GM18502 (cell line): ENCODE measurements around the gene TENM4.

Experiments used
- ATAC-seq: cut with Tn5 transposase; IDR thresholded peaks from one replicate; pipeline ENCODE4 v1.9.1; 2021; ENCODE audit warnings: mild to moderate bottlenecking; ENCODE audit not compliant: unreplicated experiment, poor library complexity

TENM4 gene

DNA sequence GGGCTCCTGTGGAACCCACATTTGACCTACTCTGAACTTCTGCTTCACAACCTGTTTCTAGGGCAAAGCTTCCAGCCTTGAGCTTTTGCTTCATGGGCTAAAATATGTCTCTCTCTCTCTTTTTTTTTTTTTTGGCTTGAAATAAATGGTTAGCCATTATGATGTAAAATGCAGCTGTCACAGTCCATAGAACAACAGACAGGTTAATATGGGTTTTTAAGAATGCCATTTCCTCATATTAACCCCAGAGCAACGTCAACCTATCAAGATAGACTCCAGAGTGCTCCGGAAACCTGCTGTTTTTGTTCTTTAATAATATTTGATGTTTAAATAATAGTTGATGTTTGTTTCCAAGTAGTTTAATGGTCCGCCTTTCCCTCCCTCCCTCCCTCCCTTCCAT, 285.6 kb downstream of the TENM4 start:
- ATAC-seq = no peak

DNA sequence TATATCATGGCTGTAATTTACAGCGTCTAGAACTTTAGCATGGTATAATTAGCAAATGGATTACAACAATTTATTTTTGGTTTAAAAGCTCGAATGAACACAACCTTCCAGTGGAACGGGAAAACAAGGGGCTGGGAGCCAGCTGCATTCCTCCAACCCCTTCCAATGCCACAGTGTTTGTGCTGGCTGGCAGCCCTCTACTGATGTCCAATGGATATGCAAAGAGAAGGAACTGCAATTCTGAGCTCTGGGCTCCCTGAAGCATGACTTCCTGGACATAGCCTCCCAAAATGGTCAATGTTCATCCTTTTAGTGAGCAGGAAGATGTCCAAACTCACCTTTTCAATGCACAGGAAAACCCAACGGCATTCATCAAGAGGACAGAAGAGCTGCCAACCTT, 288.3 kb downstream of the TENM4 start:
- no peak for ATAC-seq

DNA sequence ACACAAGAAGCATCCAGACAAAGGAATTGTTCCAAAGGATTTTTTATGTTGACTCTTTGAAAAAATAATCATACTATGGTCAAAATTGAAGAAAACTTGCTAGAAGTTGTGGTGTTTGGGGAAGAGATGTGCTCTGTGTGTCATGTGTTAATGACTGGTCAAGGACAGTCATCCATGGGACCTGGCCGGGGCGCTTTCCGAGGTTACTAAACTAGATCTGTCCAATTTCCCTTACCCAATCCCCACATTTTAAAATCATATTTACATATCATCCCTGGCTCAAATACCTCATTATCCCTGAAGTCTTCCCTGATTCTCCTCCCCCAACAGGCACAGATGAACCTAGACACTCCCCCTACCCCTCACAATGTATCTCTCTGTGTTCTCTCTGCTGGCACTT, 289.4 kb downstream of the TENM4 start:
- no peak for ATAC-seq

DNA sequence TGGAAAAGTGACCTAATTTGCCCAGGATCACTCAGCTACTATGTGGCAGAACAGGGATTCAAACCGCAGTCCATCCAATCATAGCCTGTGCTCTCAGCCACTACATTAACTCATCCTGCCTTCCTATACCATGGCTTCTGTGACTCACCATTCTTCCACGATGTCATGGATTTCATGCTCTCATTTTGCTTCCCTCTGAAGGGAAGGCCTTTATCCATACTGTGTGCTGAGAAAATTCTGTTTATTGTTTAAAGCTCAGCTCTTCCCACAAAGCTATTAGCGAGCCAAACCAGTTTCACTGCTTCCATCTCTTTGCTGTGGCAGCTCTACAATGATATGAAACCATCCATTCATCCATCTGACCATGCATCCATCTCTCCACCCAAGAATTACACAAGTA, 289.9 kb downstream of the TENM4 start:
- no peak for ATAC-seq

DNA sequence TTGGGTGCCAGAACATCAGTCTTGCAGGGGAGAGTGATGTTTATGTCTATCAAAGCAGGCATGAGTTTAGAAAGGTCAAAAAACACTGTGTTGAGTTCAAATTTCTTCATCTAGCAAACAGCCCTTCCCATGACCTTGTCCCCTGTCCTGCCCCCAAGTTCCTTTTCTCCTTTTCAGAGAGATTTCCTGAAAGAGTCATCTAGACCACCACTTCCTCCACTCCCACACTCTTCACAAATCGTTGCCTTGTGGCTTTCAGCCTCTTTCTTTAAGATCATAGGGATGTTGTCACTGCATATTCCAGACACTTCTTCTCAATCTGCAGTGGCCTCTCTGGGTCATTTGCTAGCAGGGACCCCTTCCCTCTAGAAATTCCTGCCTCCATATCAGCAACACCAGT, 290.5 kb downstream of the TENM4 start:
- ATAC-seq = no peak

DNA sequence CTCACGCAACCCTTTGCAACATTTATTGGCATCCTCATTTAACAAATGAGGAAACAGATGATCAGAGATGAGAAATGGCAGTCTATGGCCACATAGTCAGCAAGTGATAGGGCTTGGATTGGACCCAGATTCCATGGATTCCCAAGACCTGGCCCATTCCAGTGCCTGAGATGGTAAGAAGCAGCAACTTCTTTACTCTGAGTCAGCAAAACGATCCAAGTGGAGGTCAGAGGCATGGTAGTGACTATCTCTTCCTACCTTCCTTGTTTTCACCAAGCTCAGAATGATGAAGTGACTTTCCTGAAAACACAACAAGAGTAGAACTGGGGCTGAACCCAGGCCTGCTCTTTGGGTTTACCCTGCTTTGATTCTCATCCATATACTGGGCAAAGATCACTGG, 293.1 kb downstream of the TENM4 start:
- ATAC-seq = no peak

DNA sequence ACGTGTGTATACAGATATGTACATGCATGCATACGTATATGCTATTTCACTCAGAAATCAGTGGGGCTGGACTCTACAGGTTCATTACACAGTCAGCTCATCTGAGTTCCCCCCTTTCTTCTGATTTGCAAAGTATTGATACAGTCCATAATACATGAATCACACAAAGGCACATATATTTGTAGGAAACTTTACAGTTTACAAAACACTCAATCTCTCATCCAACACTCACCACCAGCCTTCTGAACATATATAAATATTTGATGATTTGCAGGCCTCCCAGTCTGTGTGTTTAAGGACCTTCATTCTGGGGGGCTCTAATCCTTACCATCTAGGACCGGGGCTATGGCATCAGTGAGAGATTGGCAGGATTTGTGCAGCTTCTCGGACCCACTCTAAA, 293.8 kb downstream of the TENM4 start:
- no peak for ATAC-seq

DNA sequence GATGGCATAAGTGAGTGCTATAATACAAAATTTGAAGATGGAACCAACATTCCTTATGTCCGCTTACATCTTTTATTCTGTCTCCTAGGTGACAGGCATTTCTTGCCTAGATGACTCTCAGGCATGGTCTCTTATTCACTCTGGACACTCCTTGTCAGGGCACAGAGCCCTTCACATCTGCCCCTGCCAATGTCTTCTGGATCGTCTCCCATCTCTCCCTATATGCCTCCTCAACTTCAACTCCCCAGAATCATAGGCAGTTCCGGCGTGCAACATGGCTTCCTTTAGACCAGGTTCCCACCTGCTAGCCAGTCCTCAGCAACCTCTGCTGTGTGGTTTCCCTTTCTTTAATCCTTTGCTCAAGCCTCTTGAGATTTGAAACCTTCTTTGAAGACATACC, 300.9 kb downstream of the TENM4 start:
- no peak for ATAC-seq

DNA sequence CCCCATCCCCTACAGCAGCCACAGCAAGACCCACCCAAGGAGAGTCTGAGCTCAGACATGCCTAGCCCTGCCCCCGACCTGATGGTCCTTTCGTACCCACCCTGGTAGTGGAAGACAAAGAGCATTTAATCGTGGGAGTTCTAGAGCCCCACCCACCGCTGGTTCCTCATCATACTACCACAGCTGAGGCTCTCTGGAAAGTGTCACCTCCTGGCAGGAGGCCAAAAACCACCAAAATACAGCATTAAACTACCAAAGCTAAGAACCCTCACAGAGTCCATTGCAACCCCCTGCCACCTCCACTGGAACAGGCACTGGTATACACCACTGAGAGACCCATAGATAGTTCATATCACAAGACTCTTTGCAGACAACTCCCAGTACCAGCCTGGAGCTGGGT, 311.1 kb downstream of the TENM4 start:
- ATAC-seq = no peak

DNA sequence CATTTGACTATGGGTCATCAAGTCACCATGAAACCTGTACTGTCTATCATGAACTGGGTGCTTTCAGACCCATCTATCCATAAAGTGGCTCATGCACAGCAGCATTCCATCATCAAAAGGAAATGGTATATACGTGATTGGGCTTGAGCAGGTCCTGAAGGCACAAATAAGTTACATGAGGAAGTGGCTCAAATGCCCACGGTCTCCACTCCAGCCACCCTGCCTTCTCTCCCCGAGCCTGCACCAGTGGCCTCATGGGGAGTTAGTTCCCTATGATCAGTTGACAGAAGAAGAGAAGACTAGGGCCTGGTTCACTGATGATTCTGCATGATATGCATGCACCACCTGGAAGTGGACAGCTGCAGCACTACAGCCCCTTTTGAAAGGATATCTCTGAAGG, 312.5 kb downstream of the TENM4 start:
- ATAC-seq = no peak

DNA sequence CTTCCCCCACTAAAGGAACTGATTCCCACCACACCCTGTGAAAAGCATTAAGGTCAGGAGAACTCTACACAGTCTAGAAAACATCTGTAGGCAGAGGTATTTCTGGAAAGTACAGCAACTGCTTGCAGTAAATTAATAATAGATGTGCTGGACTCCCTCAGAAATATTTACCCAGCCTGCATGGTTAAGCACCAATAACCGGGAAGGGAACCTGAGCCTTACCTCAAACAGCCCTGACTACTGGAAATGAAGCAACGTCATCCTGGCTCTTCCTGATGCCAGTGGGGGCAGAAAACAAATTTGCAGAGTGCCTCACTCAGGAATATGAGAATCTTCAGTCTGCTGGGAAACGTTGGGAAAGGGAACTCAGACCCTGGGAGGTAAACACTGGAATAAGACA, 318.1 kb downstream of the TENM4 start:
- no peak for ATAC-seq

DNA sequence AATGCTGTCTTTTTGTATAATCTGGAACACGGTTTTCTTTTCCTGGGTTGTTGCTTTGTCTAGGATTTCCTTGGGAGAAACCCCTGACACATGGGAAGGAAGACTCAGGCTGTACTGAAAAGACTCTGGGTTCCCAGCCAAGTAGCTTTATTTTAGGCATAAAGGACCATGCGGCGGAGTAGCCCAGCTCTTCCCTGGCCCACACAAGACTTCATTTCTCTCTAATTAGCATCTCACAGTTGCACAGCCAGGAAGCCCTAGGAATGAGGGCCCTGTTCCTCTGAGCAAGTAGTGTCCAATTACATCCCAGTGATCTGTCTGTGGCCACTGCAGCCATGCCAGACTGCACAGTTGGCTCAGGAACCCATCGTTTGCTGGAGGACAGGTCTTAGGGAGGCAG, 319.5 kb downstream of the TENM4 start:
- ATAC-seq = no peak

DNA sequence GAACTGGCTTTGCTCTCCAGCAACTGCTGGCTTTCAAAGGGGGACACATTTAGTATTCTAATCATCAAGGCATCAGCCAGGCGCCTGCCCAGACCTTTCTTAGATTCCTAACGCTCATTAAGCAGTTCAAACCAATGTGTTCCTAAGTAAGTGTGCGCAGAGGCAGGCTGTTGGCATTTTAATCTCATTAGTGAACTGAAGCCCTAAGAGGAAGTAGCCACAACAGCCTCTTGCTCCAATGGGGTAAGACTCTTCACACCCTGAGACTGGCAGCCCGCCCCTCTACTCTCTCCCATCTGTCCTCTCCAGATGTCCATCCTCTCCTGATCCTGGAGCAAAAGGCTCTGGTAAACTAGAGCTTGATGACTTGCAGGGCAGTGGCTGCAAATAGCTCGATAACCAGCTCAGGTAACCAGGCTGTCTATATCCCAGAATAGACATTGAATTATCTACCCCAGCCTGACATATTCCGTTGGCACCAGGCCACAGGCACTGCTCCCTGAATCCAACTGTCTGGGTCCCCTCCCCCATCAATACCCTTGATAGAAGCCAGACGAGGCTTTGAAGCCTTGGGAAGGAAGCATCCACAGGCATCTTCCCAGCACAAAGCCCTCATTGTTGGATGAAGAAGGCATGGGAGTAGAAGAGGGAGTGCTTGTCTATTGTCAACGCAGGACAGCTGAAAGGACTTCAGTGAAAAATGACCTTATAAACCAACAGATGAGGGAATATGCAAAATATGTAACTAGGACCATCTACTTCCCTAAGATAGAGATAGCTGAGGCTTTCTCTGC, 321.1 kb downstream of the TENM4 start:
- ATAC-seq = no peak

DNA sequence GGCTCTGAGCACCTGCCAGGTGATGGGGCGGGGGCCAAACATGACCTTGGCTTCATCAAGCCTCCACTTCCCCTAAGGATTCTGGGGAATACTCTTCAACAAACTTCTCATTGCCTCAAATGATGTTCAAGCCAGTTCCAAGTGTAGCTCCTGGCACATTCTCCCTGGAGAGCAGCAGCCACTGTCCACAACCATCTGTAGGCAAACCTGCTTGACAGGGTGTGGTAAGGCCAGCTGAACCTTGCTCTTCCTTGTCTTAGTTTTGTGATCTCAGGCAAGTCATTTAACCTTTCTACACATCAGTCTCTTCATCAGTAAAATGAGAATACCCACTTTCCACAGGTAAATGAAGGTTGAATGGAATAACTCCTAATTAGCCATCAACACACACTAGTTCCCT, 323.3 kb downstream of the TENM4 start:
- no peak for ATAC-seq

DNA sequence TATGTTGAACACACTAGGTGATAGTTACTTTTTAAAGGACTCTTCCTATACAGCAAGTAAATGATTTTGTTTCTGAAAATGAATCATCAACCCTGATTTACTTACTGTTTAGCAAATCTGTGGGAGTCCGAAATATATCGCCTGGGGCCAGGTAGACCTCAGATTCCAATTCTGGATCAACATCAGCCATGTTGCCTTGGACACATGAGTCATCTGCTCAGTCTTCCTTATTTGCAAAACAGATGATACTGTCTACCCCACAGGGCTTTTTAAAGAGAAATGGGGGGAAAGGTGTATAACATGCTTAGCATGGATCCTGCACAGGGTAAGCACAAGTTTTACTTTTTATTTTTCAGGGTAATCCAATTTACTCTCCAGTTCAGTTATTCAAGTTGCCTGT, 324.2 kb downstream of the TENM4 start:
- ATAC-seq = no peak

DNA sequence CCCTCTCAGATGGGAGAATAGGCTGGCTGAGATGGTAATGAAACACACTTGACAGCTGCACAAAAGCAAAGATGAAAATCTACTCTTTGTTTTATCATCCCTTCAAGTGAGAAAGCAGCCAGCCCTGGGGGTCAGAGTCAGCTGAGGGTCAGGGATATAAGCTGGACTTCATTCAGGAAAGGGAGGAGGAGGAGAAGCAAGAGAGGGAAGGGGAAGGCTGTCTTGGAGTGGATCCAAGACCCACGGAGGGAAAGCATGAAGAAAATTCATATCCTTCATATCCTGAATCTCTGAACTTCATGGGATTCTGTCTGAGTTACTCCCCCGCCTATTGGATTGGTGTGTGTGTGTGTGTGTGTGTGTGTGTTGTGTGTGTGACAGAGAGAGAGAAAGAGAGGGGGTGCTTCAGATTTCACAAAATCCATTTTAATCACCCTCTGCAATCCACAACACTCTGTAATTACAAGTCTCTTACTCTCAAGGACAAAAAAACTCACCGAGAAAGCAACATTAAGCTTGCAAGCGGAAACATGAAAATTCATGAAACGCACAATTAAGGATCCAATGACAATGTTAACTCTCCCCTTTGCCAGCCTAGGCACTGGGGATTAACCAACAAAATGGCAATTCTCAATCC, 327.7 kb downstream of the TENM4 start:
- ATAC-seq = no peak

DNA sequence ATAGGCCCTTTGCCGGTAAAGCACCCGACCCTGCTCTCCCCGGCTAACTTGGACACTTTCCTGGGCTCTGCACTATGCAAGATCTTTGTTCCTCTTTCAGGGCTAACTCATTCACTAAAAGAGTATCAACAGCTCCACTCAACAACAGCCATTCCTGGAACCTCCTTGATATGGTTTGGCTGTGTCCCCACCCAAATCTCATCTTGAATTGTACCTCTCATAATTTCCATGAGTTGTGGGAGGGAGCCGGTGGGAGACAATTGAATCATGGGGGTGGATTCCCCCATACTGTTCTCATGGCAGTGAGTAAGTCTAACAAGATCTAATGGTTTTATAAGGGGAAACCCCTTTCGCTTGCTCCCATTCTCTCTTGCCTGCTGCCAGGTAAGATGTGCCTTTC, 330.0 kb downstream of the TENM4 start:
- ATAC-seq = no peak

DNA sequence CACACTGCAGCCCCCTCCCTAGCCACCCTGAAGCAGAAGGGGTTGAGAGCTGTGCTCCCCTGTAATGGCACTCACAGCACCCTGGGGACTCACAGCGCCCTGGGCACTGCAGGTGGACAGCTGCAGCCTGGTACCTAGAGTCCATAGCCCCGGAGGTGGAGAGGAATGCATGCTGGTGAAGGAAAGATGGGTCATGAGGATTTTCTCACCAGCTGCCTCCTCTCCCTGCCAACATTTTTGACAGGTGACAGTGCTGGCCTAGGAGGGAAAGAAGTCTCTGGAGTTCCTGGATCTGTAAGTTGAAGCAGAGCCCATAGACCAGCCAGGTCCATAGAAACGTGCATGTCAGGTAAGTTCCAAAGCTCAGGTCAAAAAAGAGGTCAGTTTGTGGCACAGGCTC, 330.5 kb downstream of the TENM4 start:
- no peak for ATAC-seq

DNA sequence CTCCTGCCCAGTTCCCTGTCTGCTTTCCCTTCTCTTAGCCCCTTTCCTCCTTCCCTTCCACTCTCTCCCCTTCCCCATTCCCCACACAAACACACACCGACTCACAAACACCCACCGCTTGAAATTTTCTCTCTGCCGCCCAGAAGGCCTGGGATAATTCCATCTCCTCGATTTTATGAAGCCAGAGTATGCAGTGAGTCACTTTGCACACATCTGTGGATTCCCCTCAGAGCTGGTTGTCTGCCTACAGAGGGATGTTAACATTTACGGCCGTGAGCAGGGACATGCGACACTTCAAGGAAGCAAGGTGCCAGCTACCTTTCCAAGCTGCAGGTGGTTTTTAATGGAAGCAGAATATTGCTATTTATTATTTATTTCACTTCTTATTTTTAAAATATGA, 332.0 kb downstream of the TENM4 start:
- ATAC-seq = no peak

DNA sequence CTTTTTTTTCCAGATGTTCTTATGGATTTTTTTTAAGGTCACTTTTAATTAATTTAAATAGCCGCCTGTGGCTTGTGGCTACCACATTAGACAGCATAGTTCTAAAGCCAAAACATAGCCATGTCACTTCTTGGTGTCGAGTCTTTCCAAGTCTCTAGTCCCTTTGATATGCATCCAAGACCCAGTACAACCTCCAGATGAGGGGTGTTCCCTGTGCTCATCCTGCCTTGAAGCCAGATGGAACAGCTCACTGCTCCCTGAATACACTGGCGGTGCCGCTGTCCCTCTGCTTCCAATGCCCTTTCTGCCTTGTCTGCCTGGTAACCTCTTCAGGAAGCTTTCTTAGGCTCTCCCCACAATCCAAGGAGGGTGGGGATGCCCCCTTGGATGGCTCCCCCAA, 338.0 kb downstream of the TENM4 start:
- no peak for ATAC-seq

DNA sequence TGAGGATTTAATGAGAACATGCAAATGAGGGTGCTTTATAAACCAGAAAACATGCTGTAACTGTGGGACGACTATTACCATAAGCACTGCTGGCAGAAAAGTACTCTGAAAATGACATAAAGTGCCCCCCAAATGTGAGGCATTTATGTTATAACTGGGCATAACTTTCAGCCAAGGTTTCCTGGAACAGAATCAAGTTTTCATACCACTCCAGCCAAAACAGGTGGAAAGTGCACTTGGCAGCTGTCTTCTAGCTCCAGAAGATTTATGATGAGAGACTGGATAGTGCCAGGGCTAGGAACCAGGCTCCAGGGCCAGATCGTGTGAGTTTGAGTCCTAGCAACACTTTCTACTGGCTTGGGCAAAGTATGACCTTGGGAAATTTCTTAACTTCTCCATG, 339.2 kb downstream of the TENM4 start:
- ATAC-seq = no peak
